H9 (cell line): ENCODE results near the gene BRSK2. TPM values are rescaled to one million over a fixed set of nuclear protein-coding genes. Genes with fewer than 3 reads are reported as not detected.
A peak's percentile ranks its signal among the peaks of the same experiment; 100 is the strongest.

Experiments
- DNase-seq: peaks from one replicate; pipeline ENCODE4 v3.0.0-alpha.2; 2017
- H2AFZ ChIP-seq: one replicate; pipeline ENCODE4 v1.6.1; 2013; ENCODE audit warnings: mild to moderate bottlenecking, low read length, control low read depth, moderate library complexity
- H2AK5ac ChIP-seq: 2 replicates; pipeline ENCODE4 v1.6.1; 2013; ENCODE audit warnings: low read length, control low read depth, mixed read lengths; ENCODE audit not compliant: insufficient read length
- H2BK120ac ChIP-seq: one replicate; pipeline ENCODE4 v1.6.1; 2013; ENCODE audit warnings: low read depth, mild to moderate bottlenecking, low read length, control low read depth, inconsistent platforms; ENCODE audit not compliant: poor library complexity, severe bottlenecking
- H2BK12ac ChIP-seq: 2 replicates; pipeline ENCODE4 v1.6.1; 2013; ENCODE audit warnings: low read length, control low read depth, mixed read lengths, low read depth; ENCODE audit not compliant: insufficient read length
- H2BK15ac ChIP-seq: 2 replicates; pipeline ENCODE4 v1.6.1; 2013; ENCODE audit warnings: low read depth, low read length, control low read depth
- H2BK20ac ChIP-seq: one replicate; pipeline ENCODE4 v1.6.1; 2013; ENCODE audit warnings: low read depth, mild to moderate bottlenecking, low read length, control low read depth, inconsistent platforms; ENCODE audit not compliant: poor library complexity, severe bottlenecking
- H2BK5ac ChIP-seq: 2 replicates; pipeline ENCODE4 v1.6.1; 2013; ENCODE audit warnings: low read length, control low read depth, mixed read lengths; ENCODE audit not compliant: insufficient read length
- H3K14ac ChIP-seq: 2 replicates; pipeline ENCODE4 v1.6.1; 2013; ENCODE audit warnings: low read length, control low read depth; ENCODE audit not compliant: insufficient read depth
- H3K18ac ChIP-seq: 2 replicates; pipeline ENCODE4 v1.6.1; 2013; ENCODE audit warnings: low read depth, mild to moderate bottlenecking, mixed read lengths, low read length, control low read depth; ENCODE audit not compliant: insufficient read length
- H3K23ac ChIP-seq: 2 replicates; pipeline ENCODE4 v1.6.1; 2013; ENCODE audit warnings: low read length, control low read depth, mixed read lengths, low read depth; ENCODE audit not compliant: insufficient read length
- H3K23me2 ChIP-seq: 2 replicates; pipeline ENCODE4 v1.6.1; 2013; ENCODE audit warnings: low read depth, mild to moderate bottlenecking, mixed read lengths, low read length, control low read depth; ENCODE audit not compliant: insufficient read length, poor library complexity, severe bottlenecking
- H3K27ac ChIP-seq: 2 replicates; pipeline ENCODE4 v1.5.1; 2013; ENCODE audit warnings: low read length, control low read depth, mixed read lengths, low read depth; ENCODE audit not compliant: insufficient read length
- H3K27me3 ChIP-seq: 2 replicates; pipeline ENCODE4 v1.6.1; 2013; ENCODE audit warnings: low read length, control low read depth, inconsistent platforms; ENCODE audit not compliant: insufficient read depth
- H3K4ac ChIP-seq: 2 replicates; pipeline ENCODE4 v1.6.1; 2013; ENCODE audit warnings: low read depth, mild to moderate bottlenecking, control low read depth, inconsistent platforms, low read length, moderate library complexity
- H3K4me1 ChIP-seq: 2 replicates; pipeline ENCODE4 v1.6.1; 2013; ENCODE audit warnings: low read length, control low read depth, inconsistent platforms; ENCODE audit not compliant: insufficient read depth
- H3K4me2 ChIP-seq: 2 replicates; pipeline ENCODE4 v1.6.1; 2013; ENCODE audit warnings: low read length, control low read depth, mixed read lengths; ENCODE audit not compliant: insufficient read length, insufficient read depth
- H3K56ac ChIP-seq: 2 replicates; pipeline ENCODE4 v1.6.1; 2013; ENCODE audit warnings: low read depth, mild to moderate bottlenecking, mixed read lengths, low read length, control low read depth; ENCODE audit not compliant: insufficient read length
- H3K79me1 ChIP-seq: 2 replicates; pipeline ENCODE4 v1.6.1; 2013; ENCODE audit warnings: low read depth, mild to moderate bottlenecking, moderate library complexity, low read length, control low read depth, inconsistent platforms; ENCODE audit not compliant: insufficient read depth, poor library complexity, severe bottlenecking
- H3K79me2 ChIP-seq: 2 replicates; pipeline ENCODE4 v1.6.1; 2013; ENCODE audit warnings: low read length, control low read depth, inconsistent platforms; ENCODE audit not compliant: insufficient read depth
- H3K9ac ChIP-seq: 2 replicates; pipeline ENCODE4 v1.6.1; 2013; ENCODE audit warnings: low read length, control low read depth, mixed read lengths; ENCODE audit not compliant: insufficient read length; ENCODE audit errors: extremely low read depth
- H3K9me3 ChIP-seq: one replicate; pipeline ENCODE4 v1.6.1; 2013; ENCODE audit warnings: low read depth, low read length, inconsistent platforms; ENCODE audit not compliant: control insufficient read depth
- H3T11ph ChIP-seq: one replicate; pipeline ENCODE4 v1.6.1; 2013; ENCODE audit warnings: mild to moderate bottlenecking, low read length, control low read depth, inconsistent platforms
- H4K20me1 ChIP-seq: one replicate; pipeline ENCODE4 v1.6.1; 2013; ENCODE audit not compliant: control insufficient read depth, insufficient read length, insufficient read depth
- H4K5ac ChIP-seq: 2 replicates; pipeline ENCODE4 v1.6.1; 2013; ENCODE audit warnings: low read depth, mild to moderate bottlenecking, mixed read lengths, low read length, control low read depth; ENCODE audit not compliant: insufficient read length
- H4K8ac ChIP-seq: replicated peaks from 2 replicates; pipeline ENCODE4 v1.6.1; 2013; ENCODE audit warnings: low read length, control low read depth, mixed read lengths, low read depth; ENCODE audit not compliant: insufficient read length
- H4K91ac ChIP-seq: 2 replicates; pipeline ENCODE4 v1.6.1; 2013; ENCODE audit warnings: low read depth, mild to moderate bottlenecking, moderate library complexity, mixed read lengths, low read length, control low read depth; ENCODE audit not compliant: insufficient read length
- H3K27ac Mint-ChIP-seq, 3 experiments: 2 replicates in 2 of 3; 3 replicates in 1 of 3; pipeline ENCODE4 v1.8.0; 2020 to 2021; ENCODE audit warnings: mixed read lengths in 3 of 3, mild to moderate bottlenecking in 1 of 3, moderate library complexity in 1 of 3
- H3K27me3 Mint-ChIP-seq: 2 replicates; pipeline ENCODE4 v1.8.0; 2021; ENCODE audit warnings: low read depth, mild to moderate bottlenecking, moderate library complexity, mixed read lengths
- H3K36me3 Mint-ChIP-seq, 3 experiments: 2 replicates in 2 of 3; 3 replicates in 1 of 3; pipeline ENCODE4 v1.8.0; 2020 to 2021; ENCODE audit warnings: low read depth in 3 of 3, mixed read lengths in 3 of 3; ENCODE audit not compliant: insufficient read depth in 1 of 3
- H3K4me1 Mint-ChIP-seq, 2 experiments: 2 replicates each; pipeline ENCODE4 v1.8.0; 2020; ENCODE audit warnings: mixed read lengths in 2 of 2
- H3K4me3 Mint-ChIP-seq, 2 experiments: 2 replicates in 1 of 2; 3 replicates in 1 of 2; pipeline ENCODE4 v1.8.0; 2020 to 2021; ENCODE audit warnings: mild to moderate bottlenecking in 2 of 2, mixed read lengths in 2 of 2, moderate library complexity in 1 of 2
- H3K9me3 Mint-ChIP-seq, 2 experiments: 2 replicates in 1 of 2; 3 replicates in 1 of 2; pipeline ENCODE4 v1.8.0; 2020; ENCODE audit warnings: mild to moderate bottlenecking in 2 of 2, mixed read lengths in 2 of 2, moderate library complexity in 1 of 2
- CTCF ChIP-seq: fragments of 200-600 bp; sonication (generic); conservative IDR thresholded peaks from 3 replicates; pipeline ENCODE4 v1.8.0; 2021; ENCODE audit warnings: antibody characterized with exemption, mild to moderate bottlenecking
- WGBS: extraction: QIAGEN DNeasy Blood & Tissue Kit; methylation state at CpG from one replicate; pipeline ENCODE4 v1.1.7; 2013; ENCODE audit warnings: missing lambda C conversion rate, low lambda C conversion rate, mixed read lengths; ENCODE audit not compliant: insufficient read length; ENCODE audit errors: extremely low coverage; 5-methylcytosine and 5-hydroxymethylcytosine counted together
- total RNA-seq: library from RNA; stranded (reverse); gene quantifications from 2 replicates; pipeline ENCODE4 v1.2.1, GENCODE V29; 2021

The BRSK2 gene
- total RNA-seq, 1 experiment from 2014 or later = 28.4 TPM

- no peak for TF ChIP-seq CTCF
Measured at GRCh38 chr11:1375161-1375954, 14.4 kb upstream of the BRSK2 start.

More at GRCh38 chr11:1375161-1375954, 14.4 kb upstream of the BRSK2 start:
- Histone ChIP-seq H4K8ac (no peak overlapping the region), H3K27ac (no peak overlapping the region), H4K5ac (no peak overlapping the region), H3K9ac (no peak overlapping the region), H3K4me2 (no peak overlapping the region), H4K20me1 (no peaks in the 10 kb centered on the region), H2BK20ac (no peak overlapping the region), H4K91ac (no peak overlapping the region), H3K14ac (no peak overlapping the region), H3K56ac (no peak overlapping the region), H2BK12ac (no peak overlapping the region), H3K4me1 (no peaks in the 10 kb centered on the region), H3K27me3 (no peaks in the 10 kb centered on the region), H3K18ac (no peak overlapping the region), H3K79me2 (no peaks in the 10 kb centered on the region), H2BK120ac (no peak overlapping the region), H2BK15ac (no peak overlapping the region), H3T11ph (no peak overlapping the region), H3K79me1 (no peaks in the 10 kb centered on the region), H3K23ac (no peak overlapping the region), H2BK5ac (no peak overlapping the region), H3K4ac (no peak overlapping the region), H2AK5ac (no peak overlapping the region), H2AFZ (no peak overlapping the region), H3K23me2 (no peaks in the 10 kb centered on the region), H3K9me3 (no peaks in the 10 kb centered on the region)
- H3K27ac Mint-ChIP-seq = peak overlapping the region in 1 of 3 experiments; percentile 88; a peak in 2 of 7 replicates
- H3K9me3 Mint-ChIP-seq = peaks cover 0 to 2% of the 10 kb centered on the region in 2 experiments; a peak in 2 of 5 replicates
- DNase-seq = no peak
- no peak overlapping the region for H3K4me3 Mint-ChIP-seq
- WGBS = no CpG with 5 or more reads among the region's 25 CpGs
- H3K27me3 Mint-ChIP-seq = peaks cover 16% of the 10 kb centered on the region
- H3K36me3 Mint-ChIP-seq = no peaks in the 10 kb centered on the region
- H3K4me1 Mint-ChIP-seq = no peaks in the 10 kb centered on the region
